ENCODE results near the gene DCAF11.

Gene DCAF11

DNA sequence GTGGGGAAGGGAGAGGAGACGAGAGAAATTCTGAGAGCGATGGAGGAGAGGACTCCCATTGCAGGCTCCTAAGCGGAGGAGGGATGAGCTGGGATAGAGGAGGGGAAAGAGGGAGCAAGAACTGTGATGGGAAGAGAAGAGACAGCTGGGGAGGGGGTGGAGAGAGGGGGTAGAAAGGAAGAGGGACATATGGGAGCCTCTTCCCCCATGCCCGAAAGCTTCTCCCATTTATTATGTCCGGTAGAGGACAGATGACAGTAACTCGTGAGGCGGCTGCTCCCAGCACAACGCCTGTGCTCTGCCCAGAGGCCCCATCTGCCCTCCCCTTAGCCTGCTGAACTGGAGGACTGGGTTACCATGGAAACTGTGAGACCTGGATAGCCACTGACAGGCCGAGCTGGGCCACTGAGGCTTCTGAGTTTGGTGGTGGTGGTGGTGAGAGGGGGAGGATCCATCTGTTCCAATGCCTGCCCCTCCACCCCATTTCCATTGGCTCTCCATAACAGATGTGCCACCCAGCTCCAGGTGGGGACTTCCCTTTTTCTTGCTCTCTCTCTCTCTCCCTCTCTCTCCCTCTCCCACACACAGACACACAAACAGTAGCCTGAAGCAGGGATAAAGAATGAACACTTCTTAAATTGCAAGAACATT lies 35.0 kb upstream of the DCAF11 start:
- DNase-seq (ENCODE audit: low spot score) = no peak

DNA sequence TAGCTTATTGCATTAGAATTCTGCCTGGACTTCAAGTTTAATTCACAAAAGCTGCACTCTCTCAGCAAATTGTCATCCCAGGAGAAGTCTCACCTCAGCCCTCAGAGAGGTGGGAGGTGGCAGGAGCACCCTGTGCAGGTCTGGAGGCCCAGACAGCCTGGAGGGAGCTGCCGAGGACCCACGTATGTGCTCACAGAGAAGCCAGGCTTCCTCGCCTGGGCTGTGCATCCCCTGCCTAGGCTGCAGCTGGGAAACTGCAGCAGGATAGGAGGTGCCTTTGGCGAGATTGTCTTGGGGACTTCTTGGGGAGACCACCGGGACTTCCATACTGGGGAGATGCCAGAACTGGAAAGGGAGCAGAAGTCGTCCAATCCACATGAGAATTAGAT lies 34.4 kb upstream of the DCAF11 start:
- DNase-seq (ENCODE audit: low spot score) = no peak

DNA sequence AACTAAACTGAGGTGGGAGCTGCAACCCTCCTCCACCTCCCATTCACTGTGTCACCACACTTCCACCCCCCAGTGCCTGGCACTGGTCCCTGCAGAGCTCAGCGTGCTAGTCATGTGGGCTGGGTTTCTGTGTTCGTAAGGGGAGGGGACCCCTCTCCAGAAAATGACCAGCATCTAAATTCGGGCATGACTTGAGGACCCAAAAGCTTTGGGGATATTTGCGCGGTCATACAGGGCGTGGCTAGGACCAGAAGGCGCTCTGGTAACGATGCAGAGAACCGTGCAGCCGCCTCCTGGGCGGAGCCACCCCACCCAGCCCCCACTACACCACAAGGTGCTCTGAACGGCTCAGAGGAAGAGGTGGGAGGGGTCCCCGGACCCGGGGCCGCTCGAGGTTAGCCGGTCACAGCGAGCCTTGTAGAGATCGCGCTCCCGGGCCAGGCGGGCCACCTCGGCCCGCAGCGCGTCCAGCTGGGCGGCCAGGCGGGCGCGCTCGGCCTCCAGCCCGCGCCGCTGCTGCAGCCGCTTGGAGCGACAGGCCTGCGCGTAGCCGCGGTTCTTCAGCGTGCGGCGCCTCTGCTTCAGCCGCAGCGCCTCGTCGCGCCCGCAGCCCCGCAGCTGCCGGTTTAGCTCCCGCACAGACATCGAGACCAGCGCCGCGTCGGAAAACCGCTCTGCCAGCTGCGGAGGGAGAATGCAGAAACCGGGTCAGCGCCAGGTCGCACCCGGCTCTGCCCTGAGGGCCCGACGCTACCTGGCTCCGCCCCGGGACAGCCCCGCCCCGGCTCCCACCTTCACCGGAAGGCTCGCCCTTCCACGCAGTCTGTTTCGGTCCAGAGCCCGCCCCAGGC lies 33.5 kb upstream of the DCAF11 start:
- no peak for DNase-seq (ENCODE audit: low spot score)

DNA sequence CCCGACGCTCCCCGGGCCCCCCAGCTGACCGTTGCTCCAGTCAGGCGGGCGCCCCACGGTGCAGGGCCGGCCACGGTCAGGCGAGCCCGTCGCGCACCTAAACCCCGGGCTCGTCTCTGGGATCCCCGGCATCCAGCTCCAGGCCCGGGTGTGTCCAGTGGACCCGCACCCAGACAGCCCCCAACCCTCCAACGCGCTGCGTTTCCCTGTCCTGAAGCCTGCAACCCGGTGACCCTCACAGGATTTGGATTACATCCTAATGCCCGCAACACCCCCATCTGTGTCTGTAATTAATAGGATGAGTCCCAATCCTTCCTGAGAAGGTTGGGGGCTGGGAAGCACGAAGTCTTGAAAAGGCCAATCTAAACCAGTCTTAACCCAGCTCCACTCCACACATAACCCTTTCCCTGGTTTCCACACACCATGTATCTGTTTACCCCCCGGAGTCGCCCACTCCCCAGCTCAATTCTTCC lies 32.8 kb upstream of the DCAF11 start:
- no peak for DNase-seq (ENCODE audit: low spot score)

DNA sequence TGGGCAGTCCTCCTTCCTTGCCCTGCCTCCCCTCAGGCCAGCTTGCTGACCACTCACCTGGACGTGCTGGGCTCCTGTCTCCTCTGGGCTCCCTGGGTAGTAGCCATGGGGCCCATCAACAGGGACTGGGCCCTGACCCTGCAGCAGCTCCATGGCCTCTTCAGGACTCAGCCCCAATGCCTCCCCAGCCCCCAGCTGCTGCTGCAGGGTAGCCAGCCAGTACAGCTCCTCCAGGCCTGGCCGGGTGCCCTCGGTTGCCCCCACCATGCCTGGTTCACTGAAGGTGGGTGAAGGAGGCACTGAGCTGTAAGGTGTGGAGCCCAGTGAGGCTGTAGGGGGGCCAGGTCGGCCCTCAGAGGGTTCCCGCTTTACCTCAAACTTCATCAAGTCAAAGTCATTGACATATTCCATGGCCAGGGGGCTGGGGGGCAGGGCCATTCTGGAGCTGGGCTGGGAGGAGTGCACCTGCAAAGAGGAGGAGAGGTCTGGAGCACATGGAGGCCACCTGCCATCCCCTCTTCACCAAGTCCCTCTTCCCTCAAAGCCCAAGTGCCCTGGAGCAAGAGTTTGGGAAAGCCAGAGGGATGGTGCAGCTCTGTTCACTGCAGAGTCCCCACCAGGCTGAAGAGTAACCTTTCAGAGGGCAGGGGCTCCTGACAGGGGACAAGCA lies 32.0 kb upstream of the DCAF11 start:
- DNase-seq (ENCODE audit: low spot score) = no peak

DNA sequence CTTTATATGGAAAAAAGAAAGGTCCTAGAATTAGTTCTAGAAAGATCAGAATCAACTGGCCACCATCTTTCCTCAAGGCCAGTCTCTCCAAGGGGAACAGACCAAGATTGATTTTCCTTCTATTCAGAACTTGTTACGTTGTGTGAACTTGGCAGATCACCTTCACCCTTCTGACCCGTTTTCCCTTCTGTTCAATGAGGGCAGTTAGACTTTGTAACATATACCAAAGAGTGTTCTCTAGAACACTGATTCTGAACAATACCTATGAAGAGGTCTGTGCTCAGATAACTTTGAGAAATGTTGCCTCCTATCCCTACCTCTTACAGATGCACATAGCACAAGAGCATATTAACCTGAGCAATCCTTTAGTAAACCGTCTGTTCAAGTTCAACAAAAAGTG lies 31.1 kb upstream of the DCAF11 start:
- no peak for DNase-seq (ENCODE audit: low spot score)

DNA sequence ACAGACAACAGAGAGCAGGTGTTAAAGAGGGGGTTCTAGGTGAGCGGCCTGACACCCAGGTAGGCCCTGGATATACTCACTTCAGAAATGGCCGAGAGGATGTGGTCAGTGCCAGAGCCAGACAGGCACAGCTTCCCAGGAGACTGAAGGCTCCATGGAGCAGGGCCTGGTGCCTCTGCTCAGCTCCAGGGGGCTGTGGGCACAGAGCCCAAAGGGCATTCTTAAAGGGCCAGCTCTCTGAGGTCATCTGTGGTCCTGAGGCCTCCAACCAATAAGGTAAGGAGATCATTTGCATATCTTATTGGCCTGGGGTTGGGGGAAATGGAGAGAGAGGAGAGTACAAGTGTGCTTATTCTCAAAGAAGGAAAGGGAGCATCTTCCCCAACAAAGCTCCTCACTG lies 30.1 kb upstream of the DCAF11 start:
- no peak for DNase-seq (ENCODE audit: low spot score)

DNA sequence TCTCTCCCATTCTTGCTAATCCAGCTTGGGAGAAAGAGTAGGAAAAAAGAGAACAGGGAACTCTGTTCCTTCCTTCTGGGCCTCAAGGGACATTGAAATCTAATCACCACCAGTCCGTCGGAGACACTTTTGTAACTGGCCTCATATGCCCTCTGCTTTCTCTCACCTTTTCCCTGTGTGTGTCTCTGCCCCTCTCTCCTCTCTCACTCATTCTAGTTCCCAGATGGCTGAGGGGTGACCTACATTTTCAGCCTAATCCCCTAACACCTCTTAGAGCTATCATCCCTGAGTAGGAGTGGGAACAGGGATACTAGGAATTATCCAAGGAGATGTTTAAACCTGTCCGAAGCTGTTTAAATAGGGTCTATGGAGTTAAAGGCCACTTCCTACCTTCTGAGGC lies 29.4 kb upstream of the DCAF11 start:
- DNase-seq (ENCODE audit: low spot score) = no peak

DNA sequence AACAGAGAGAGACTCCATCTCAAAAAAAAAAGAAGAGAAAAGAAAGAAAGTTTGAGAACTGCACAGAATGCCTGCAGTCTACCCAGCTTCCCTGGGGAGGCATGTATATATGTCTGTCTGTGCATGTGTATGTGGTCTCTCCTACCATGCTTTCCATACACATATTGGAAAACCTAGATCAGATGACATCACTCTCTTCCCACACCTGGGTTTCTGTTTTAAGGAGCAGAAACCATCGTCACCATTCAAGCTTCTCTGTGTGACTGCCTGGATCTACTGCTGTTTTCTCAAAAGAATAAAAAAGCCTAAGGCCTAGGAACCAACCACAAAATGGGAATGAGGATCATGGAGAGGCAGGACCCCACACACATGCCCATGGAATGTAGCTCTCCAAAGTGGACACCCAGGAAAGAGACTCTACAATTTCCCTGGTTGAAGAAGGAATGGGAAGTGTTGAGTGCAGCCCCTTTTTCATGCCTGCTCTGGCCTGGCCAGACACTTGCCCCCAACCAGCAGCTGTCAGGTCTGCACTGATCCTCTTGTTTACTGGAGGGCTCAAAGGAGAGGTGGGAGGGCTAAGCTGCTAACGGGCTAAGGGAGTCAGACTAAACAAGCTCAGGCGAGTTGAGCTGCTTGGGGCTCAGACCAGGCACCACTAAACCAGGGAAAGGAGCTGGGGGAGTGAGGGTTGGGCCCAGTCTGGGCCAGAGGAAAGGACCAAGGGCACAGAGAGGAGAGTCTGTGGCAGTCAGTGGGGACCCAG lies 28.2 kb upstream of the DCAF11 start:
- DNase-seq (ENCODE audit: low spot score) = no peak

DNA sequence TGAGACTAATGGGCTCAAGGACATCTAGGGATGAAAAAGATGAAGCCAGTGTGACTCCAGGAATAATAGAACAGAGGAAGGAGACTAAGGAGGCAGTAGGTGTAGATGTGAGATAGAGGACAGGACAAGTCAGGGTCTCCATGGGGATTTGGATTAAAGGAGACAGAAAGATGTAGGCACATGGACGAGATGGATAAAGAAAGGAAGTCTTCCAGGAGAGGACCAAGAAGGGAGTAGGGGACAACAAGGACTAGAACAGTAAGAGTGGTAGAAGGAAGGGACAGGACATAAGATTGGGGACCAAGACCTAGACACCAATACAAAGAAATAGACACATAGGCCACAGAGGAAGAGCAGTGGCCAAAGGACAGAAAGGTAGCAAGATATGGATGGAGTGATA lies 27.6 kb upstream of the DCAF11 start:
- DNase-seq (ENCODE audit: low spot score) = no peak

DNA sequence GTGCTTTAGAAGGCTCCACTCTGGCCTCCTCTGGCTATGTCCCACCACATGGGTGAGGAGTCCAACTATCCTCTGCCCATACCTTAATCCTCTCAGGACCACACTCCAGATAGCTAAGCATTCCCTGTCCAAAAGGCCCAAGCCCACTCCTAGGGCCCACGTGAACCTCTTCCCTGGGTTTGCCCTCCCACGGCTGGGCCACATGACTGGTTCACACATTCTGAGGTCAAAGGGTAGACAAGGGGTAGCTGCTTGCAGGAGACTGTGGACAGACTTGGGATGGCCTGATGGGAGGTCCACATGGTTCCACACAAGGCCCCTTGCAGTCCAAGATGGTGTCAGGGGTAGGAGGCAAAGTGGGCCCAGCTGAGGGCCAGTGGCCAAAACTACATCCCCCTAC lies 26.5 kb upstream of the DCAF11 start:
- DNase-seq (ENCODE audit: low spot score) = no peak

DNA sequence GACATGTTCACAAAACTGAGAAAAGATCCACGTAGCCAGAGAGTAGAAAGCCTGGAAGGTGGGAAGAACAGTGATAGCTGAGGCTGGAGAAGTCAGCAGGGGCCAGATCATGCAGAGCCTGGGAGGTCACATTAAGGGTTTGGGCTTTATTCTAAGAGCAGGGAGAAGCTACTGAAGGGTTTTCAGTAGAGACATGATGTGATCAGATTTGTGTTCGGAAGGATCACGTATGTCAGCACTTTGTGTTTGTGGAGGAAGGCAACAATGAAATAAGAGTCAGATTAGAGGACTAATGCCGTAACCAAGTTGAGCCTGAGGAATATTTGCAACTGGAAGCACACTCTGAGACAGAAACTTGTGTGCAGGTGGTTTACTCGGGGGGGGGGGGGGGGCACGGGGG lies 24.7 kb upstream of the DCAF11 start:
- DNase-seq (ENCODE audit: low spot score) = no peak

DNA sequence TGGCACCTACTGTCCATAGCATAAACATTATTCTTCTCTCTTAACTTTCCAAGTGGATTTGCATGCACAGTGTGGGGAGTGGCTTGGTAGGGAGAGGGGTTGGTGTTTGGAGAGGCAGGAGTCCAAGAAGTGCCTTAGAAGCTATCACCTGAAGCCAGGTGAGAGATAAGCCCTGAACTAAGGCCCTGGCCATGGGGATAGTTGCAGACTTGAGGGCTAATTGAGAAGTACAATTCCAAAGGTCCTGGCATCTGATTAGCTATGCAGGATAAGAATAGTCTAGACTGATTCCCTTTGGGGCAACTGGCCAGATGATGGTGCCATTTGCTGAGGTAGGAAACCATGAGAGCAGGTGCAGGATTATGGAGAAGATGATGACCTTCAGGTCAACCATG lies 22.5 kb upstream of the DCAF11 start:
- DNase-seq (ENCODE audit: low spot score) = no peak

DNA sequence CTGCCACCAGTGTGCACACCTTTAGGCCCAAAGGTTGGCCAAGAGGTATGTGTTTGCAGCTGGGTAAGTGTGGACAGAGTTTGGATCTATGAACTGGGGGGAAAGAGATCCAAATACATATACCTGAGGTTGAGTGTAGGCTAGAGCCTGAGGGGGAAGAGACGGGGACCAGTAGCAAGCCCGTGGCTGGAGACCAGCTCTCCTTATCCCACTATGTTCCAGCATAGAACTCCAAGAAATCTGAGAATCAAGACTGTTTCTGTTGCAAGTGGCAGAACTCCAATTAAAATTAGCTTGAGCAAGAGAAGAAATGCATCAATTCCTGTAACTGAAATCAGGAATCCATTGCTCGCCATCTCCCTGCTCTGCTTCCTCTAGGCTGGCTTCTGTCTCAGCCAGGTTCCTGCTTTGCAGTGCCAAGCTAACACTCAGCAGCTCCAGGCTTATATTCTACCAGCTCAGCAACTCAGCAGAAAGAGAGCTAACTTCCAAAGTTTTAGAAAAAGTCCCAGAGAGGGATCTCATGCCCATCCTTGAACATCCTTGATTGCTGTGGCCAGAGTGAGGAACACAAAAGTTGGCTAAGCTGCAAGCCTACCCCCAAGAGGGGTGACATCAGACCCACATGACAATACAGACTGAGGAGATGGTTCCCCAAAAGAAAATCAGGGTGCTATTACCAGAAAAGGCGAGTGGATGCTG lies 21.9 kb upstream of the DCAF11 start:
- DNase-seq (ENCODE audit: low spot score) = no peak

DNA sequence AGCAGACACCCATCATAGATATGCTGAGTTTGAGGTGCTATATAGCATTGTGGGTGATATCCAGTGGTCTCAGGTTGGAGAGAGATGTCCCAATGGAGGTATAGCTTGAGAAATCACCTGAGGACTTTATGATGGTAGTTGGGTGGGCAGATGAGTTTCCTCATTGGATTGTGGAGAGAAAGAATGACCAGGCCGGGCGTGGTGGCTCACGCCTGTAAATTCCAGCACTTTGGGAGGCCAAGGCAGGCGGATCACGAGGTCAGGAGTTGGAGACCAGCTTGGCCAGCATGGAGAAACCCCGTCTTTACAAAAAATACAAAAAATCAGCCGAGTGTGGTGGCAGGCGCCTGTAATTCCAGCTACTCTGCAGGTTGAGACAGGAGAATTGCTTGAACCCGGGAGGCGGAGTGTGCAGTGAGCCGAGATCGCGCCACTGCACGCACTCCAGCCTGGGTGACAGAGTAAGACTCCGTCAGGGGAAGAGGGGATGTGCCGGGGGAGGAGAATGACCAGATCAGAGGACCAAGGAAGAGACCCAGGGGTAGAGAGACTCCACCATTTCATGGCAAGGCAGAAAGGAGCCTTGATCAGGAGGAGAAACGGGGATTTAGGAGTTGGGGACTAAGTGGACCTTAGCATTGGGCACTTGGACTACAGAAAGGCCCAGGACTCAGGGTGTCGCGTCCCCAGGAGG lies 21.2 kb upstream of the DCAF11 start:
- DNase-seq (ENCODE audit: low spot score) = no peak

DNA sequence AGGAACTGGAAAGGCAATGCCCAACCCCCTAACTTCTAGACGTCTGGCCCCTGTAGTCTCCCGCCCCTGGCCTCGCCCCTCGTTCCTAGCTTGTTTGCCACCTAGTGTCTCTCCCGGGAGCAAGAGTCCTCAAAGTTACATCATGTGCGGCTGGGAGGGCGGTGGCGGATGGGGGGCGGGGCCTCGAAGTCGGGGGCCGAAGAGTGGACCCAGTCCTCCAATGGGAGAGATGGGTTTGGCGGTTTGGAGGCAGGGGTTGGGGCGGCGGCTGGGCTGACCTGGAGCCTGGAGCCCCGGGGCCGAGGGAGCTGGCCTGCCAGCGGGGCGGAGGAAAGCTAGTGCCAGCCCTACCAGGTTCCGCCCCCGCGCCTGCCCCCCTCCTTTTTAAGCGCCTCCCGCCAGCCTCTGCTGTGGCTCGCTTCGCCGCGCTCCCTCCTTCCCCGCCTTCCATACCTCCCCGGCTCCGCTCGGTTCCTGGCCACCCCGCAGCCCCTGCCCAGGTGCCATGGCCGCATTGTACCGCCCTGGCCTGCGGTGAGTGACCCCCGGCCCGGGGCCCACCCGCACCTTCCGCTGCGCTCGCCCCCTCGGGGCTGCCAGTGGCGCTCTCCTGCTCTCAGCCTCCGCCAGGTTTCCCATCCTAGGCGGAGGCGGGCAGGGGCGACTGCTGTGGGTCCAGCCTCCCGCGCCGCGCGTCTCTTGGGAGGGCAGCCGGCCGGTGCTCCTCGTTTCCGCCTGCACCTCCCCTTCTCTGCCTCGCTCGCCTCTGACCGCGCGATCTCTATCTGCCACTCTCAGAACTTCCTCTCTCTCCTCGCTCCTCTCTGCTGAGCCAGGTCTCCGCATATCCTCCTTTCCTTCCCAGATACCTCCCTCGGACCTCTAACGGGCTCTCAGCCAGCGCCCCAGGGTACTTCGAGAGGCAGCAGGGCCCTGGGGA lies 20.4 kb upstream of the DCAF11 start, which contains the start of gene PCK2:
PCK2 (plus strand) TSS at position 411 of the 940 bp plus-strand sequence; CDS start at position 506, 95 bp downstream.
- peak; percentile 31 for DNase-seq (ENCODE audit: low spot score)

DNA sequence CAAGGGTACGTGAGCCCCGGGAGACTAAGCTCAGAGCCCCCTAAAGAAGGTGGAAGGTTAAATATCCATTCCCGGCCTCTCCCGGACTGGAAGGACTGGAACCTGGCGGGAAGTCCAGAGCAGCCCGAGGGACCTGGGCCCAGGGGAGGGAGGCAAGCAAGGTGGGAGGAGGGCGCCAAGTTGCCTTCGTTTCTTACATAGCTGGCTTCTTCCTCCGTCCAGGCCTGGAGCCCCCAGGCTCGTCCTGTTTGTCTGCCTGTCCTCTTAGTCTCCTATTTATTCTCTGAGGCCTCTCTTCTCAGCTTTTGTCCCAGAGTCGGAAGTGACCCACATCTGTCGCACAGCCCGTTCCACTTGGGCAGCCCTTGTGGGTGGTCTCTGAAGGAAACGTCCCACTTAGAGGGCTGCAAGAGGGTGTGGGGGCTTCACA lies 19.7 kb upstream of the DCAF11 start:
- no peak for DNase-seq (ENCODE audit: low spot score)

DNA sequence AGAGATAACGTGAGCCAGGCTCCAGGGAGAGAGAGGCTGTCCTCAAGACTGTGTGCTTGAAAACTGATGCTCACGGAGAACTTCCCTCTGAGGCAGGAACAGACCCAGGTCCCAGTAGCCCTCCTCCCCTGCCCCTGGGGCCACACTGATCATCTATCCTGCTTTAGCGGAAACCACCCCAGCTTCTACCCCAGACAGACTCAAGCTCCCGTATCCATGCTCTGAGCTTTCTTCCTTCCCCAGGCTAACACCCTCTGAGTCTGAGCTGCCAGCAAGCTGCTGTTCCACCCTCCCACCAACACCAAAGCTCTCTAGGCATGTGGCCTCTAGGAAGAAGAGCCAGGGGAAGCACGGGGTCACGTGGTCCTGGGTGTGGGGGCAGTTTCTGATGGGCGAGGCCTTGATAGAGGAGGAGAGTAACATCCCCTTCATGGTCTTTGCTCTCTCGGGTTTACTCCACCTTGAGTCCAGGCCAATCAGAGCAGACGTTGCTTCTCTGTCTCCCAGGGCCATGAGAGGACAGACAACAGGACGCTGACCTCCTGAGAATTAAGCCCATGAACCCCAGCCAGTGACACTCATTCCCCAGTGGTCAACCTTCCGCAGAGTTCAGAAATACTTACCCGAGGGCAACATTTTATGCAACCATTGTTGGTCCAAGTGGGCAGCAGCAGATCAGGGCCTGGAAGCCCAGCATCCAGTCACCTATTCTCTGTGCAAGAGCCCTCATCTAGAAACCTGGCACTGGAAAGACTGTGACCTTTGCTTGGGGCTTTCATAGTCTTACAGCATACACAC lies 19.1 kb upstream of the DCAF11 start:
- DNase-seq (ENCODE audit: low spot score) = no peak
